Measurements from ENCODE around the gene DCTN2.
A peak's percentile ranks its signal among the peaks of the same experiment; 100 is the strongest.
"Not testable (repeated sequence)": the region's sequence is repeated elsewhere in the genome, so short reads cannot be mapped to it uniquely, and the experiment has no call there.

DCTN2 gene

DNA sequence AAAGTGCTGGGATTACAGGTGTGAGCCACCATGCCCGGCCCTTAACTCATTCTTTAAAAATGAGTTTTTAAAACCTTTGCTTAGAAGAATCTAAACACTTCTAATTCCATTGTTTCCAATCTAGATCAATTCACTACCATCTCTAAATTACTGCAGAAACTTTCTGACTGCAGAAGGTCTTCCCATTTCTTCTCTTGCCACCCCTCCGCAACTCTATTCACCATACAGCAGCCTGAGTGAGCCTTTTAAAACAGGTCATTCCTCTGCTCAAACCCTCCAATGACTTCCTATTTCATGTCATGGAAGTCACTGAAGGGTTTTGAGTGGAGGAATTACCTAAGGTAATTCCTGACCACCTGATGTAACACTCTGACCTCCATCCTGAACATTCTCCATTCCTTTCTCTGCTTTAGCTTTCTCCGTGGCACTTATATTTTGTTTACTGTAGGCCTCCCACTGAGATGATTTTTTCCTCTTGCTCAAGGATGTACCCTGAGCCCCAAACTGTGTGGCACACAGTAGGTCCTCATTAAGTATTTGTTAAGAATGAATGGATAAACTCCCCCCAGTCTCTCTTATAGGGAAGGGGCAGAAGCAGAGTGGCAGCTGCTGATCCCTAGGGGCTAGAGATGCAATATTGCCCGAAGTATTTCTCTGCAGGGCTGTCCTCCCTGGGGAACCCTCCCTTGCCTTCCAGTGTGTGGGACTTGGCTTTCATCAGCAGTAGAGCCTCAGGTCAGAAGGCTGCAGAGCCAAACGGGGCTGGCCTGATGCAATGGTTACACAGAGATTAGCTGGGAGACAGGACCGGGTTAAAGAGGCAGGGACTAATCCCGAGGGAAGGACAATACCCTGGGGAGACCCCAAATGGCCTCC lies 27.8 kb downstream of the DCTN2 start:
- H3K4me3 ChIP-seq (ENCODE audit: low read length), result peak overlapping the region; percentile 98
- TF ChIP-seq CTCF (IDR thresholded peaks at IDR 0.05; ENCODE audit: insufficient read depth, low read depth, low read length, missing control alignments), result no peak
- peak; percentile 39 for DNase-seq (ENCODE audit: low read depth)

DNA sequence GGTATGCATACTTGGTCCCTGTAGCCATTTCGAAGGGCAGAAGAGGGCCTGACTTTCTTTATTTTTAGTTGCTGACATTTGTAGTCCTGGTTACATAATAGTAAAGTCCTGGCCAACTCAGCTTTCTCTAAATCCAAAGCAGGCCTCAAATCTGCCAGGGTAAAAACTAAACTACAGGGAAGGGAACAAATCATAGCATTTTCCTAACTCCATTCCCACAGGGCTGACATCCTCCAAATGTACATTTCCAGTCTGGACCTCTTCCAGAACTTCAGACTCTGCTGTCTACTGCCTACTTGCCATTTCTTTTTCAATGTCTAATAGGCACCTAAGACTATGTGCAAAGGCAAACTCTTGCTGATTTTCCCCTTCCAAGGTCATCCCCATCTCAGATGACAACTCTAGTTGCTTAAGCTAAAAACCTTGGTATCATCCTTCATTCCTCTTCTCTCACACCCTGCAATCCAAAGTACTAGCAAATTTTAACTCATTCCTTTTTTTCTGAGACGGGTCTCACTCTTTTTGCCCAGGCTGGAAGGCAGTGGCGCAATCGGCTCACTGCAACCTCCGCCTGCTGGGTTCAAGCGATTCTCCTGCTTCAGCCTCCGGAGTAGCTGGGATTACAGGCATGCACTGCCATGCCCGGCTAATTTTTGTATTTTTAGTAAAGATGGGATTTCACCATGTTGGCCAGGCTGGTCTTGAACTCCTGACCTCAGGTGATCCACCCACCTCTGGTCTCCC lies 28.6 kb downstream of the DCTN2 start:
- no peak for TF ChIP-seq CTCF (IDR thresholded peaks at IDR 0.05; ENCODE audit: insufficient read depth, low read depth, low read length, missing control alignments)
- DNase-seq (ENCODE audit: low read depth), result no peak
- H3K4me3 ChIP-seq (ENCODE audit: low read length), result peak overlapping the region; percentile 98

DNA sequence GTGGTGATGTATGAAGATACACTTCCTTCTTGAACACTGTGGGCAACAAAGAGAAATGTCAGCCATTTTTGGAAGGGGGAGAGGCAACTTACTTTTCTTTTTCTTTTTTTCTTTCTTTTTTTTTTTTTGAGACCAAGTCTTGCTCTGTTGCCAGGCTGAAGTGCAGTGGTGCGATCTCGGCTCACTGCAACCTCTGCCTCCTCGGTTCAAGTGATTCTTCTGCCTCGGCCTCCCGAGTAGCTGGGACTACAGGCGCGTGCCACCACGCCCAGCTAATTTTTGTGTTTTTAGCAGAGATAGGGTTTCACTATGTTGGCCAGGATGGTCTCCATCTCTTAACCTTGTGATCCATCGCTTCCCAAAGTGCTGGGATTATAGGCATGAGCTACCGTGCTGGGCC lies 29.3 kb downstream of the DCTN2 start:
- not testable (repeated sequence) for DNase-seq (ENCODE audit: low read depth); H3K4me3 ChIP-seq (ENCODE audit: low read length)

- no peak overlapping the region for H3K4me3 ChIP-seq (ENCODE audit: low read length)
- TF ChIP-seq CTCF (IDR thresholded peaks at IDR 0.05; ENCODE audit: insufficient read depth, low read depth, low read length, missing control alignments), result no peak
- DNase-seq (ENCODE audit: low read depth), result peak; percentile 52
Observed at GRCh38 chr12:57517187-57517586, 29.8 kb downstream of the DCTN2 start.

- no peak for DNase-seq (ENCODE audit: low read depth)
- no peak overlapping the region for H3K4me3 ChIP-seq (ENCODE audit: low read length)
- TF ChIP-seq CTCF (IDR thresholded peaks at IDR 0.05; ENCODE audit: insufficient read depth, low read depth, low read length, missing control alignments), result no peak
Observed at GRCh38 chr12:57516617-57517153, 30.3 kb downstream of the DCTN2 start.

DNA sequence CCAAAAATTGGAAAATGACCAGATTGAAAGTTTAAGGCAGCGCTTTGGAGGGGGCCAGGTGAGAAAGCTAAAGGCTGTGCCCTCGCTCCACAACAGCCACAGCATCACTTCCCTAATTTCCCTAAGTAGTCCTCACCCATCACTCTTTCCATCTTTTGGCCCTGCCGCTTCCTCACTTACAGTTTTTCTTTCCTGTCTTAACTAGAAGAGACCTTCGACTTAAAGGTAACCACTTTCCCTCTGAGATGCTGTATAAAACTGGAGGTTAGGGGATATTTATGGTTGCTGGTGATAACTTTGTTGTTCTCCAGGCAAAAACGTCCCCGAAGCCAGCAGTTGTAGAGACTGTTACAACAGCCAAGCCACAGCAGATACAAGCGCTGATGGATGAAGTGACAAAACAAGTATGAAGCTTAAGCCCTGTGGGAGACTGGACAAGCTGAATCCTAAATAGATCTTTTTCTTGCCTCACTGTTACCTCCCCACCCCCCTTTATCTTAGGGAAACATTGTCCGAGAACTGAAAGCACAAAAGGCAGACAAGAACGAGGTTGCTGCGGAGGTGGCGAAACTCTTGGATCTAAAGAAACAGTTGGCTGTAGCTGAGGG lies 31.0 kb downstream of the DCTN2 start:
- no peak for DNase-seq (ENCODE audit: low read depth)
- H3K4me3 ChIP-seq (ENCODE audit: low read length), result no peak overlapping the region
- TF ChIP-seq CTCF (IDR thresholded peaks at IDR 0.05; ENCODE audit: insufficient read depth, low read depth, low read length, missing control alignments), result no peak

GRCh38 chr12:57515408-57515933 lies 31.5 kb downstream of the DCTN2 start:
- DNase-seq (ENCODE audit: low read depth), result no peak
- TF ChIP-seq CTCF (IDR thresholded peaks at IDR 0.05; ENCODE audit: insufficient read depth, low read depth, low read length, missing control alignments), result no peak
- no peak overlapping the region for H3K4me3 ChIP-seq (ENCODE audit: low read length)

All from epithelial cell of esophagus (primary cell).